GM19238 (cell line): ENCODE measurements around the gene SLC39A5.

ENCODE experiments used
- DNase-seq: peaks from one replicate; pipeline ENCODE4 v3.0.0; 2011; ENCODE audit warnings: low spot score; ENCODE audit not compliant: insufficient read length

The SLC39A5 gene

GRCh38 chr12:56213878-56214277, 16.0 kb upstream of the SLC39A5 start:
- DNase-seq = no peak

GRCh38 chr12:56216461-56216860, 13.4 kb upstream of the SLC39A5 start:
- DNase-seq = no peak

GRCh38 chr12:56219840-56220239, 10.0 kb upstream of the SLC39A5 start:
- DNase-seq = no peak

- DNase-seq = no peak
These were observed 9.1 kb upstream of the SLC39A5 start for GRCh38 chr12:56220611-56221231.

- DNase-seq = peak; percentile 75
These were observed 8.6 kb upstream of the SLC39A5 start for GRCh38 chr12:56221232-56221756.

GRCh38 chr12:56221757-56222530, 7.9 kb upstream of the SLC39A5 start, which contains the start of gene RNF41:
RNF41 (minus strand) TSS chr12:56221922; CDS start chr12:56214047, 7,875 bp downstream.
- peak; percentile 99 for DNase-seq

GRCh38 chr12:56222531-56222895, 7.3 kb upstream of the SLC39A5 start:
- DNase-seq = no peak

- no peak for DNase-seq
These were observed 6.2 kb upstream of the SLC39A5 start for GRCh38 chr12:56223571-56224101.

GRCh38 chr12:56224102-56224701, 5.6 kb upstream of the SLC39A5 start, which contains the start of gene NABP2:
NABP2 (plus strand) TSS chr12:56224342; CDS start chr12:56224857, 515 bp downstream.
- DNase-seq = peak; percentile 99

- no peak for DNase-seq
These were observed 4.9 kb upstream of the SLC39A5 start for GRCh38 chr12:56224954-56225353.

GRCh38 chr12:56229082-56229481, 769 bp upstream of the SLC39A5 start:
- DNase-seq = no peak

- no peak for DNase-seq
These were observed 757 bp downstream of the SLC39A5 start for GRCh38 chr12:56230432-56231183.

- no peak for DNase-seq
These were observed 1.3 kb downstream of the SLC39A5 start for GRCh38 chr12:56231184-56231582.

GRCh38 chr12:56234746-56235436, 5.0 kb downstream of the SLC39A5 start:
- no peak for DNase-seq

GRCh38 chr12:56236091-56236490, 6.2 kb downstream of the SLC39A5 start:
- DNase-seq = no peak

- DNase-seq = no peak
These were observed 7.1 kb downstream of the SLC39A5 start for GRCh38 chr12:56236985-56237384.

- no peak for DNase-seq
These were observed 7.7 kb downstream of the SLC39A5 start for GRCh38 chr12:56237552-56237951.

GRCh38 chr12:56241424-56242303, 11.8 kb downstream of the SLC39A5 start:
- DNase-seq = no peak

GRCh38 chr12:56242986-56243385, 13.1 kb downstream of the SLC39A5 start:
- DNase-seq = no peak
